Astrocyte of the spinal cord (primary cell): ENCODE results near the gene BABAM2.

Source experiments
- DNase-seq: peaks from one replicate; pipeline ENCODE4 v3.0.0; 2011; ENCODE audit warnings: low read depth, low spot score
- H3K4me3 ChIP-seq: 2 replicates; pipeline ENCODE4 v1.5.1; 2011; ENCODE audit warnings: low read depth, mild to moderate bottlenecking, low read length, moderate library complexity
- in situ Hi-C: cut with HindIII; loops from 2 replicates; pipeline ENCODE4 v1.10.0; 2017; ENCODE audit warnings: low sequenced_read_pairs
- TF ChIP-seq, protein P1 (sequence below): IDR thresholded peaks from 2 replicates; pipeline ENCODE4 v1.5.1; 2012; ENCODE audit warnings: low read depth, mild to moderate bottlenecking, low read length, inconsistent platforms

BABAM2 gene

DNA sequence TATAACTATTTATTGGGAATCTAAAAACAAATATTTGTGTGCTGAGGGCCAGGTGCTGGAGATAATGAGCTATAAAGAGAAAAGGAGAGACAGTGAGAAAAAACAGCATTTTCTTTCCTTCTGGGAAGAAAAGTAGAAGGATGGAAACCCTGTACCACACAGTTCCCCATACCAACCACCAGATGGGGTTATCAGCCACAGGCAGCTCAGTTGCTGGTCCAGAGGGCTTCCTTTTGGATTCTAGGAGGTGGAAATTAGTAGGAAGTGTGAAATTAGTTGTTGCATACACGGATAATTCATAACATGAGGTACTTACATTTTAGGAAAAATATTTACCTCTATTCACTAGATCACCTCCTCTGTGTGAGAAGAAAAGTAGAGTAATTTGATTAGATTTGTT lies 265.1 kb downstream of the BABAM2 start:
- H3K4me3 ChIP-seq: no peak overlapping the region
- in situ Hi-C loops: no loop called here
- TF ChIP-seq, protein P1, sequence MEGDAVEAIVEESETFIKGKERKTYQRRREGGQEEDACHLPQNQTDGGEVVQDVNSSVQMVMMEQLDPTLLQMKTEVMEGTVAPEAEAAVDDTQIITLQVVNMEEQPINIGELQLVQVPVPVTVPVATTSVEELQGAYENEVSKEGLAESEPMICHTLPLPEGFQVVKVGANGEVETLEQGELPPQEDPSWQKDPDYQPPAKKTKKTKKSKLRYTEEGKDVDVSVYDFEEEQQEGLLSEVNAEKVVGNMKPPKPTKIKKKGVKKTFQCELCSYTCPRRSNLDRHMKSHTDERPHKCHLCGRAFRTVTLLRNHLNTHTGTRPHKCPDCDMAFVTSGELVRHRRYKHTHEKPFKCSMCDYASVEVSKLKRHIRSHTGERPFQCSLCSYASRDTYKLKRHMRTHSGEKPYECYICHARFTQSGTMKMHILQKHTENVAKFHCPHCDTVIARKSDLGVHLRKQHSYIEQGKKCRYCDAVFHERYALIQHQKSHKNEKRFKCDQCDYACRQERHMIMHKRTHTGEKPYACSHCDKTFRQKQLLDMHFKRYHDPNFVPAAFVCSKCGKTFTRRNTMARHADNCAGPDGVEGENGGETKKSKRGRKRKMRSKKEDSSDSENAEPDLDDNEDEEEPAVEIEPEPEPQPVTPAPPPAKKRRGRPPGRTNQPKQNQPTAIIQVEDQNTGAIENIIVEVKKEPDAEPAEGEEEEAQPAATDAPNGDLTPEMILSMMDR: peak; percentile 52
- no peak for DNase-seq

DNA sequence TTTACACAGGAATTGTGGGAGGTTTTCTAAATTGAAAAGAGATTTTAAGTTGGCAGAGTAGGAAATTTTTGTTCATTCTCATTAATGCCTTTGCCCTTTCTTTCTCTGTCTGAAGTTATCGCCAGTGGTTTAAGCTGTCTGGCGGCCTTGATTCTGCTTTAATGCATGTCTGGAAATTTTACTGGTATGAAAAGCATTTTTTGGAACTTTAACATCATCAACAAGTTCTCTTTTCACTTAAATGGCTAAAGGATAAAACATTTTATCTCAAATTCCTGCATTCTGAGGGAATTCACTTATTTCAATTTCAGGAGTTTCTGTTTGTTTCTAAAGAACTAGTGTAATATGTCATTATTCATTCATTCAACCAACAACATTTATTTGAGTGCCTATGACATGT lies 268.3 kb downstream of the BABAM2 start:
- DNase-seq: no peak
- TF ChIP-seq, protein P1: no peak
- no peak overlapping the region for H3K4me3 ChIP-seq
- in situ Hi-C loops: no loop called here

DNA sequence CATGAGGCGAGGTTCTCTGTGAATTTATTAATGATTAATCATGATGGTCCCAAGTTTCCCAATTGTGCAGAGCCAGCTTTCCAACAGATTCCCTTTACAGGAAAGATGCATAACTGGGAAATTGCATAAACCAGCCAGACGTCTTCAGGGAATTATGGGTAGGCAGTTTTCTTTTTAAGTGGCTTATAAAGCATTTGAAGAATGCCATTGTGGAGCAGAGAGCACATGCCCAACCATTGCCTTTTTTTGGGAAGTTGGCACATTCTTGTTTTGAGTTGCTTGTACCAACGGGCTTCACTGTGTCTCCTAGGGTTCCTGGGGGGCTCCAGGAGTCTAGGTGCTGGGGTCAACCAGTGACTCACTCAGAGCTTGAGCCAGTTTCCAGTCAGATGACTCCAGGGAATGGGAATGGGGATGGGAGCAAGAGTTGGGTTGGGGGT lies 270.5 kb downstream of the BABAM2 start:
- H3K4me3 ChIP-seq: no peak overlapping the region
- in situ Hi-C loops: no loop called here
- DNase-seq: peak; percentile 80
- TF ChIP-seq, protein P1: no peak

DNA sequence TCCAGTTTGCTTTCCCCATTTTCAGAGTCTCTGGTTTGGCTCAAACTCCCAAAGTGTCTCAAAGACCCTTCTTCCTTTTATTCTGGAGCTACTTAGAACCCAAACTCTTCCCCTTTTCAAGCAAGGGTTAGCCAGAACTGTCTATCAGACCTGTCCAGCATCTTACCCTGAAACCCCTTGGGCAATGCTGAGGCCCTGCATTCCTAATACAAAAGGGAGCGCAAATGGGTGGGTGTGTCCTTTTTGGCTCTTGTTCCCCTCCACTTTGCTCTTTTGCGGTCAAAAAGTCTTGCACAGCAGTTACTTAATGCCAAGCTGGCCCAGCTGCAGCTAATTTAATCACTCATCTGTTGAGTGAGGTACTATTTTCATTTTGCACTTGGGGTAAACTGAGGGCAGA lies 270.9 kb downstream of the BABAM2 start:
- no peak overlapping the region for H3K4me3 ChIP-seq
- in situ Hi-C loops: no loop called here
- TF ChIP-seq, protein P1: no peak
- no peak for DNase-seq

DNA sequence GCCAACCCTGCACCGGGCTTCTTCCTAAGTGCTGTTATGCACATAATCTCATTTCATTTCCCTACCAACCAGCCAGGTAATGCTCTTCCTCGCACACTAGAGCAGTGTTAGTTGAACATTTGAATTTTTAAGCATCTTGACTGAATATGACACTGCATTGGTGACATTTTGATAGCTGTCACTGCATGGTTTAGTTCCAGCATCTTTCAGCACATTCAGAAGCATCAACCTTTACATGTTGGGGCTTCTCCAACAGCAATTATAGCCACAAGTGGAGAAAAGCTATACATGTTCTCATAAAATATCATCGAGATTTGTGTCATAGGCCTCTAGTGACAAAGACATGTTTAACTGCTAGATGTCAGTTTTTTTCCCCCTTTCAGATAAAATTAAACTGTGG lies 272.0 kb downstream of the BABAM2 start:
- no peak for DNase-seq

DNA sequence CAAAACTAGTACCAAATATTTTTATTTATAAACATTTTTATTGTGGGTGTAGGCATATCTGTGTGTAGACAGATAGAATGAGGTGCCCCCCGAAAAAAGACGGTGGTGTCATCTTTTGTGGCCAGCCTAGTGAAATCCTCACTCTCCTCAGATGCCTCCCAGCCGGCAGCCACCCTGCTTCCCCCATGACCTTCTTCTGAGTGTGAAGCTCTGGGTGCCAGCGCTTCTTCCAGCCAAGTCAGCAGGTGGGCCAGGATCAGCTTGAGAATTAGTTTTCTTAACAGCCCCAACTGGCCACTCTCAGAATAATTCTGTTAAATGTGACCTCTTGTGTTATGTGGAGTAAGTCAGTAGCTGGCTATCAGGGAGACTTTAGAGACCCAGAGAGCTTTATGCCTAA lies 272.5 kb downstream of the BABAM2 start:
- in situ Hi-C loops: no loop called here
- TF ChIP-seq, protein P1: no peak
- no peak overlapping the region for H3K4me3 ChIP-seq
- no peak for DNase-seq

More for the DNA sequence above, 272.0 kb downstream of the BABAM2 start:
- TF ChIP-seq, protein P1: no peak
- H3K4me3 ChIP-seq: no peak overlapping the region
- in situ Hi-C loops: no loop called here
